ENCODE measurements around the gene AKAP6. TPM values are rescaled to one million over a fixed set of nuclear protein-coding genes. Genes with fewer than 3 reads are reported as not detected.

AKAP6 gene
- total RNA-seq, 6 experiments from 2014 or later: 1.7 to 9.6 (median 4.3) TPM

DNA sequence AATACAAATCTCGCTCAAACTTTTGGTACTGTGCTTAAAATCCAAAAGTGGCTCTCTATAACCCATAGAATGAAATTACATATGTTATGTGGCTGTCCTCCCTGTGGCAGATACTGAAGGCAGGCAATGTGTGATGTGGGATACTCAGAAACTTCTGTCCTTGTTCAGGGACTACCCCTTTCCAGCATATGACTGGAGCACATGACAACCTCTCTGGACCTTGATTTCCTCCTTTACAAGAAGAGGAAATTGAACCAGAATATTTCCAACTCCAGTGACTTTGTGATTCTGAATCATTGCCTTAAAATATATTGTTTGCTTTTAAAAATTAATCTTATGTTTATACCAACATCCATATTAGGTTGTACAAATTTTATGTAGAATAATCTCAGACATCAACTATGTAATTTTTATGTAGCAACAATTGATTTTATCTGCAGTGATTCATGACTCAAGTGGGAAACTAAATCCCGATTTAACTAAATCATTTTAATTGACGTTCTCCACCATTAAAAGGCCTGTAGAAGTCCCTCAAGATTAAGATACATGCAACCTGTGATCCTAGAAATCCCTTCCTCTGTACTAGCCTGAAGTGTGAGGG lies 162.4 kb downstream of the AKAP6 start:
- 76% methylated on average over 3 of the region's 3 CpGs for WGBS (ENCODE audit: insufficient coverage, low coverage, low lambda C conversion rate, missing lambda C conversion rate)
- ATAC-seq (peak in 1 of 4 donors; percentile 53), DNase-seq (no peak)
- no peaks in the 10 kb centered on the region for H3K36me3 ChIP-seq
- H3K4me1 ChIP-seq: no peaks in the 10 kb centered on the region
- no peak overlapping the region for H3K27ac ChIP-seq
- intact Hi-C loops (cut with DNase I): no loop called here
- H3K9me3 ChIP-seq: no peaks in the 10 kb centered on the region
- H3K27me3 ChIP-seq: no peaks in the 10 kb centered on the region
- TF ChIP-seq, protein P1, sequence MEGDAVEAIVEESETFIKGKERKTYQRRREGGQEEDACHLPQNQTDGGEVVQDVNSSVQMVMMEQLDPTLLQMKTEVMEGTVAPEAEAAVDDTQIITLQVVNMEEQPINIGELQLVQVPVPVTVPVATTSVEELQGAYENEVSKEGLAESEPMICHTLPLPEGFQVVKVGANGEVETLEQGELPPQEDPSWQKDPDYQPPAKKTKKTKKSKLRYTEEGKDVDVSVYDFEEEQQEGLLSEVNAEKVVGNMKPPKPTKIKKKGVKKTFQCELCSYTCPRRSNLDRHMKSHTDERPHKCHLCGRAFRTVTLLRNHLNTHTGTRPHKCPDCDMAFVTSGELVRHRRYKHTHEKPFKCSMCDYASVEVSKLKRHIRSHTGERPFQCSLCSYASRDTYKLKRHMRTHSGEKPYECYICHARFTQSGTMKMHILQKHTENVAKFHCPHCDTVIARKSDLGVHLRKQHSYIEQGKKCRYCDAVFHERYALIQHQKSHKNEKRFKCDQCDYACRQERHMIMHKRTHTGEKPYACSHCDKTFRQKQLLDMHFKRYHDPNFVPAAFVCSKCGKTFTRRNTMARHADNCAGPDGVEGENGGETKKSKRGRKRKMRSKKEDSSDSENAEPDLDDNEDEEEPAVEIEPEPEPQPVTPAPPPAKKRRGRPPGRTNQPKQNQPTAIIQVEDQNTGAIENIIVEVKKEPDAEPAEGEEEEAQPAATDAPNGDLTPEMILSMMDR (IDR thresholded peaks at IDR 0.05): no peak
- no peak for TF ChIP-seq POLR2A (IDR thresholded peaks at IDR 0.05)
- no peak overlapping the region for H3K4me3 ChIP-seq

DNA sequence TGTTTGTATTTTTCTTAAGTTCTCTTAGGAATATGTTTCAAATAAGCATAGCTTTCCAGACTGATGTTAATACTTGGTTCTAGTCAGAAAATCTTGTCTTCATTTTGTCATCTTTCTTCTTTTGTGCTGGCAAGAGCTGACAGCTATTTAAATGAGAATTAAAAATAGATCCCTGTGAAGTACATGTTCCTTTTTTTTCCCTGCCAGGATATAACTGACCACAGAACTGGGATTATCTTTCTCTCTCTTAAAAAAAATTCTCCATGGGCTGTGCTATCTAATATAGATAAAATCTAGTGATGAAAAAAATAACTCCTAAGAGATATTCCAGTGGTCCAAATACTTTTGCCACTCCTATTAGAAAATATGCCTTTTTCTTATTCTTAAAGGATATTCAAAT lies 163.4 kb downstream of the AKAP6 start:
- no peak for DNase-seq
- Histone ChIP-seq H3K27me3 (no peaks in the 10 kb centered on the region), H3K27ac (no peak overlapping the region), H3K4me3 (no peak overlapping the region), H3K36me3 (no peaks in the 10 kb centered on the region), H3K9me3 (no peaks in the 10 kb centered on the region), H3K4me1 (no peaks in the 10 kb centered on the region)
- TF ChIP-seq POLR2A (IDR thresholded peaks at IDR 0.05): no peak
- TF ChIP-seq, protein P1 (IDR thresholded peaks at IDR 0.05): no peak
- ATAC-seq: no peak
- intact Hi-C loops (cut with DNase I): no loop called here

GRCh38 chr14:32494609-32495434 lies 165.7 kb downstream of the AKAP6 start:
- 81% methylated on average over 5 of the region's 5 CpGs for WGBS (ENCODE audit: insufficient coverage, low coverage, low lambda C conversion rate, missing lambda C conversion rate)
- no peak overlapping the region for H3K4me3 ChIP-seq
- intact Hi-C loops (cut with DNase I): no loop called here
- no peaks in the 10 kb centered on the region for H3K9me3 ChIP-seq
- no peak for ATAC-seq
- no peaks in the 10 kb centered on the region for H3K36me3 ChIP-seq
- no peaks in the 10 kb centered on the region for H3K4me1 ChIP-seq
- H3K27me3 ChIP-seq: no peaks in the 10 kb centered on the region
- TF ChIP-seq, protein P1 (IDR thresholded peaks at IDR 0.05): no peak
- TF ChIP-seq POLR2A (IDR thresholded peaks at IDR 0.05): no peak
- no peak overlapping the region for H3K27ac ChIP-seq
- DNase-seq: no peak

DNA sequence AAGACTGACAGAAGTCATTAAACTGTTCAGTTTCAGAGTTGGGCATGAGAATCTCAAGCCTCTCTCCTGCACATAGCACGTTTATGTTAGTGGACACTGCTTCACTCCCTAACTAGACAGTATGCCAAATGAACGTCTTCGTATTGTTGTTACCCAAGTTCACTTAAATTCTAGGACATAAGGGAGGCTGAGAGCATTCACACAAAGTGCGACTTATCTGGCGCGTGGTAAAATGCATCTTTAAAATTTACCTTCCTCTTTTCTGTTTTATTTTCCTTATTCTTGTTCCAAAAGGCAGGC lies 166.3 kb downstream of the AKAP6 start:
- ATAC-seq: no peak
- Histone ChIP-seq H3K4me1 (no peaks in the 10 kb centered on the region), H3K27me3 (no peaks in the 10 kb centered on the region), H3K9me3 (no peaks in the 10 kb centered on the region), H3K36me3 (no peaks in the 10 kb centered on the region), H3K4me3 (no peak overlapping the region), H3K27ac (no peak overlapping the region)
- DNase-seq: no peak
- intact Hi-C loops (cut with DNase I): no loop called here
- TF ChIP-seq, protein P1 (IDR thresholded peaks at IDR 0.05): no peak
- TF ChIP-seq POLR2A (IDR thresholded peaks at IDR 0.05): no peak
- WGBS (ENCODE audit: insufficient coverage, low coverage, low lambda C conversion rate, missing lambda C conversion rate): 89% methylated on average over 6 of the region's 6 CpGs

All from right lobe of liver (tissue), 6 donors.